HG03439 (cell line): ENCODE data around the gene ALG14.
"Not testable (repeated sequence)": the region's sequence is repeated elsewhere in the genome, so short reads cannot be mapped to it uniquely, and the experiment has no call there.

Experiments used
- ATAC-seq: cut with Tn5 transposase; IDR thresholded peaks from one replicate; pipeline ENCODE4 v1.9.1; 2021; ENCODE audit warnings: mild to moderate bottlenecking, moderate library complexity; ENCODE audit not compliant: unreplicated experiment

ALG14 gene

DNA sequence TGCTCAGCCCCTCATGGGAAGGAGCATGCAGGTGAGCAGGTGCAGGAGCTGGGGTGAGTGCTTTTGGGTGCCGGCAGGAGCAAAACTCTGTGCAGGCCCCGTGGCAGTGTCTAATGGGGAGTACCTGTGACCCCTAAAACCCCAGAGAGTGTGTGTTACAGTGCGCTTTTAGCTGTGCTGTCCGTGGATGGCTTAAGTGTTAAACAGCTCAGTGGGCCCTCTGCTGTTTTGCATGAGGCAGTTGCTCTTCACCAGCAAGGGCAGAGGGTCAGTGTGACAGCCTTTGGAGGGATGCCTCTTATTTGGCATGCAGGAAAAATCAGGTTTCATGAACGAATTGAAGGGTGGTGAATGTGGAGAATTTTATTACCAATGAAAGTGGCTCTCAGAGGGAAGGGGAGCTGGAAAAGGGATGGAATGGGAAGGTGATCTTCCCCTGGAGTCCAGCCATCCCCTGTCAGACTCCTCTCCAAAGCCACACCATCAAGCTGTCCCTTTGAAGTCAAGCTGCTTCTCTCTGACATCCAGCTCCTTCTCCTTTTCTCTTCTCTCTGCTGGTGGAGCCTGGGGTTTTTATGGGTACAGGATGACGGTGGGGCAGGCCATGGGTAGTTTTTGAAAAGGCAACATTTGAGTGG lies 17.0 kb upstream of the ALG14 start:
- ATAC-seq, result no peak

DNA sequence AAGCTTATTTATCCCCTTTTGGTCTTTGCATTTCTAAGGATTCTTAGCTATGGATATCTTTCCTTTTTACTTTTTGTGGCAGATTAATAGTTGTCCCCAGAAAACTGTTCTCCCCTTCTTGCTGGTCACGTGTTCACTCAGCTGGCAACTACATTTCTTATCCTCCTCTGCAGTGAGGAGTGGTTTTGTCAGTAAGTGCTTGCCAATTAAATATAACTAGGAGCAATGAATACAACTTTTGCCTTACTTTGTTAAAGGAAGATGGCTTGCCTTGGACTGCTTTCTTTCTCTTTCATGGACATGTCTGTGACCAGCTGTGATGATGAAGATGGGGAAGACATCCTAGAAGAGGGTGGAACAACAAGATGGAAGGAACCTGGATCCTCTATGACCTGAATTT lies 15.6 kb upstream of the ALG14 start:
- ATAC-seq, result no peak

DNA sequence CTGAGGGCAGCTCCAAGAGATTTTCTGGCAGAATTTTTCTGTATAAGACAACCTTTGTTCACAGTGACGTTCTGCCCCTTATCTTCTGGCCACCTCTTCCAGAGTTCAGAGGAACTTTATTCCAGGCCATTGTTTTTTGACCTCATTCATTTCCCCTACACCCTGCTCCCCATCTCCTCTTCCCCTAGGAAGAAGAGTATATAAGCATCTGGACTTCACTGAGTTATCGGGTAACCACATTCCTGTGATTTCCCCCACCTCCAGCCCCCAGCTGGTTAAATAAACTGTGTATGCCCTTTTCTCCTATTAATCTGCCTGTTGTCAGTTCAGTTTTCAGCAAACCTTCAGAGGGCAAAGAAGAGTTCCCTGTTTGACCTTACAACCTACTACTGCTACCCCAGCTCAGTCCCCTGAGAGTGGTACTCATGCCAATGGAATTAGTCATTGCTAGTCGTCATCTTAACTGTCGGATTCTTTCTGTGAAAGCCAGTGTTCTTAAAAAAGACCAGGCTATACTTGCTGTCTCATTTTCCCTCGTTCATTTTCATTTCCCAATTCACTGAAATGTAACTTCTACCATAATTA lies 14.3 kb upstream of the ALG14 start:
- peak; percentile 54 for ATAC-seq

DNA sequence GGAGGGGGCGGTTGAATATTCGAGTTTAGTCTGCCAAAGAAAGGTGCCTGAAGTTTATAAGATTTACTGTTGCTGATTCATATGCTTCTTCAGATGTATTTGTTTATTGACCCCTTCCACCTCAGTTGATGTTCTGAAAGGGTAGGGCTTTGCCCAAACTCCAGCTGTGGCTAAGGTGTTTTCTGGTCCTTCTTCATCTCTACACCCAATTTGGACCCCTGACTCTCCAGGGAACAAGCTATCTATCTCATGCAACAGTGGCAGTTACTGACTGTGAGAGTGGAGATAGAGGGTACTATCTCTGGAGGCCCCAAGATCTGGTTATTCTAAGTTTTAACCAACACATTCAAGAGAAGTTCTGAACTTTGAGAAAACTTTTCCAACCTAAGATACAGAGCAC lies 12.6 kb upstream of the ALG14 start:
- no peak for ATAC-seq

DNA sequence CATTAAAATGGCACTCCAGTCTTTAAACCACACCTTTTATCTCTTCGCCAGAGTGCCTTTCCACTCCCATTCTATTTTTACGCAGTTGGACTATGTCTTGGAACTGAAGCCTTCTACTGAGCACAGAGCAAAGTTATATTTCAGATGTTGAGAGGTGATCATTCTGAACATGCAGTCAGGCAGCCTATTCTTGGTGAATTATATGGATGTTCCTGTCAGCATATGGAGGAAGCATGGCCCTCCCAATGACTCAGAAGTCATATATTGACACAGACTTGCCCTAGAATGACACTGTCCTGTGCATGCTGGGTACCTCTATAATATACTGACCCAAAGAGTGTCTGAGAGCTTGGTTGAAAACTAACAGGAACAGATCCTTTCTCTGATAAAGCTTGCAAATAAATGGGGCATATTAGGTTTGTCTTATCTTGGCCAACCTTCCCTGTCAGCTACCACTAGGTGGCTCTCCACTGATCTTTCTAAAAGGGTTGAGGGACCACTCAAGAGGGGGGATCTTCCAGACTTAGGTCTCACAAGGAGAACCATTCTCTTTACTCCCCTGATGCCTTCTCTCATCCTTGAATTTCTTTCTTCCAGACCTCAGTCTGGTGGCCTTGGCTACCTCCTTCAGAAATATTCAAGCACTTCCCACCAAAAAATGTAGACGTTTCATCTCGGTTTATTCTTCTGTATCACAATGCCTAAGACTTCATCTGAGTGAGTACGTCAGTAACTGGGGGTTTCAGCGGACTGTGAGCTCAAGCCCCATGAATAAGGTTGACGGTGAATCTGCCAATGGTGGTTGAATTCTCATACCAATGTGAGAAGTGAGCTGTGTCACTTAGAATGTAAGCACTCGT lies 11.8 kb upstream of the ALG14 start:
- no peak for ATAC-seq

DNA sequence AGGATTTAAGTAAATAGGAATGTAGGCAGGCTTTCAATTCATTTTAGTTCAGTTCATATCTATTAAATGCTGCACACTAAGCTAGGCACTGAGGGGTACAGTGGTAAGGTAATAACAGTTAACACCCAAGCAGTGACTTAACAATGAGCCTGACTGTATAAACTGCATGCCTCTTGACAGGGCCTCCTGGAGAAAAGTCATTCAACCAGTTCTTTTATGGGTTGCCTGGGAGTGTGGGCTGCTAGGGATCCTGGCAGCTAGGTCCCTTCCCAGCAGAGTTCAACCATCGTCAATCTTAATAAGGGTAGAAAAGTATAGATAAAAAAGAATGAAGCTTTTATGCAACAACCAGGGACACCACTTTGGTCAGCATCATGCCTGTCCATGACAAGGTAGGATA lies 8.1 kb upstream of the ALG14 start:
- no peak for ATAC-seq

DNA sequence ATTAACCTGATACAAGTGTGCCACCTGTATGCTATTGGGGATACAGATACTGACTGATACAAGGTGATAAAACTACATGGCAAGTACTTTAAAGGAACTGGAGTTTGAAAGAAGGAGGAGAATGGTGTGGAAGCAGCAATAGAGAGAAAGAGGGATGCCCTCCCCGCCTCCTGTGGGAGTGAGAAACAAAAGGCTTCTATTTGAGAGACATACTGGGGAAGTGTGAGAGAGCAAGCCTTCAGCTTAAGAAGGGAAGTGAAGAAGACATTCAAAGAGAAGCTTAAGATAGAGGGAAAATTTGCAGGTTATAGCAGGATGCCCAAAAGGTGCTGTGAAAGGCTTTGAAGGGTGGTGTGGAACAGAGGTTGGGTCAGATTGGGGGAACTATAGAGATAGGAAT lies 7.7 kb upstream of the ALG14 start:
- no peak for ATAC-seq

DNA sequence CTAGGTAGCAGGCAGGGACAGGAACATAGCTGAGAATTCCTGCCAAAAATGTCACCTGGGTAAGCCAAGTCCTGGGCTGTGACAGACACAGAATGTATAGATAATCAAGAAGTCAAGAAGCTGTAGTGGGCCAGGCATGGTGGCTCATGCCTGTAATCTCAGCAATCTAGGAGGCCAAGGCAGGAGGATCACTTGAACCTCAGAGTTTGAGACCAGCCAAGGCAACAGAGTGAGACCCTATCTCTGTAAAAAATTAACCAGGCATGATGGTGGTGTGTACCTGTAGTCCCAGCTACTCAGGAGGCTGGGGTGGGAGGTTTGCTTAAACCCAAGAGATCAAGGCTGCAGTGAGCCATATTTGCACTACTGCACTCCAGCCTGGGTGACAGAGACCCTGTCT lies 3.3 kb upstream of the ALG14 start:
- ATAC-seq, result no peak

DNA sequence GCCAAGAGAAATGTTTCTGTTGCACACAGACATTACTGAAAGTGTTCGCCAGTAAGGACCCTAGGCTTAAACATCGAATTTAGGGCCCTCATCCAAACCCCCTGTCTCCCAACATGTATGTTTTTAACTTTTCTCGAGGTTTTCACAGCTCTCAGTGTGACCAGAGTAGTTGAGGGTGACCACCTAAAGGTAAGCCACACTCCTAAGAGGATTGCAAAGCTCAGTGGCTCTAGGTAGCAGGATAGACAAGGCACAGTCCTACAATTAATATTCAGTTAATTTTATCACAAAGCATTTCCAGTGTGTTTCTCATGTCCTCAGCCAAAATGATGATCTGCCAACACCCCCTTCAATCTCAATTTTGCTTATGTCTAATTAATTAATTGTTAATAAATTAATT lies 695 bp upstream of the ALG14 start:
- ATAC-seq, result no peak

DNA sequence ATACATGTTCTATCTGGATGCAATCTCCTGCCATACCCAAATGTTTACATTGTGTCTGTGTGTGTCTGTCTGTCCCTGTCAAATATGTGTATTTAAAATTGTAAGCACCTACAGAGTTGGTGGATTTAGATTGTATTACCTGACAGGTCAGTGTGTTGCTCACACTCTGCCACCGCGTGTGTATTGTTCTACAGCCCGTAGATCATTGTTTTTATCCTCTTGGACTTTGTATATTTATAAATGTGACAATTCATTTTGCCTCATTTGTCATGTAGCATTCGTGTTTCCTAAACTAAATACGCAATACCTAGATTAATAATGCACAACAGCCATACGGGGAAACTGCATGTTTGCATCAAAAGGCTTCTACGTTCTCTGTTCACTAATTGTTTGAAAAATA lies 634 bp downstream of the ALG14 start:
- ATAC-seq, result no peak

DNA sequence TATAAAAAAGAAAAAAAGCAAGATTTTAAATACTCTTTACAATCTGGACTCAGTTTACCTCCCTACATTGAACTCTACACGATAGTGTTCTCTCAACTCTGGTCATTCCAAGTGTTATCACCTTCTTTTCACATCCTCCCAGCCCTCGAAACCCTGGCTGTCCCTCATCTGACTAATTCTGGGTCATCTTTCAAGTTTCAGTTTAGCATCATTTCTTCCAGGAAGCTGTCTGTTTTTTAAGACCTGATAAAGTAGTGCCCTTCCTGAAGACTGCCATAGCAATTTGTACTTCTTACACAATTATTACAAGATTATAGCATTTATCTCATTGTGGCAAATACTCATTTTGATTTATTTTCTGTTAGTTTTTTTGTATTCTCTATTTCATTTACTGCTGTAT lies 1.2 kb downstream of the ALG14 start:
- no peak for ATAC-seq

DNA sequence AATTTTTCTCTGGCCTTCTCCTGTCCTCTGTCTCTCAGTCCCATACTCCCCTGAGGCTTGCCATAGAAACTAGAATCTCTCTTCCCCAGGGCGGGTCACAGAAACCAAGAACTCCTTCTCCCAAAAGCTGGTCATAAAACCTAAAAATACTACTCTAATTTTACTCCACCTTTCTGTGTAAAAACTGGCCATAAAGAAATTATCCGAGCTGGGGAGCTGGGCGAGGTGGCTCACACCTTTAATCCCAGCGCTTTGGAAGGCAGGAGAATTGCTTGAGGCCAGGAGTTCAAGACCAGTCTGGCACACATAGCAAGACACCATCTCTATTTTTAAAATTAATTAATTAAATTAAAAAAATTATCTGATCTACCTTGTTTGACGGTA lies 3.0 kb downstream of the ALG14 start:
- ATAC-seq, result no peak

DNA sequence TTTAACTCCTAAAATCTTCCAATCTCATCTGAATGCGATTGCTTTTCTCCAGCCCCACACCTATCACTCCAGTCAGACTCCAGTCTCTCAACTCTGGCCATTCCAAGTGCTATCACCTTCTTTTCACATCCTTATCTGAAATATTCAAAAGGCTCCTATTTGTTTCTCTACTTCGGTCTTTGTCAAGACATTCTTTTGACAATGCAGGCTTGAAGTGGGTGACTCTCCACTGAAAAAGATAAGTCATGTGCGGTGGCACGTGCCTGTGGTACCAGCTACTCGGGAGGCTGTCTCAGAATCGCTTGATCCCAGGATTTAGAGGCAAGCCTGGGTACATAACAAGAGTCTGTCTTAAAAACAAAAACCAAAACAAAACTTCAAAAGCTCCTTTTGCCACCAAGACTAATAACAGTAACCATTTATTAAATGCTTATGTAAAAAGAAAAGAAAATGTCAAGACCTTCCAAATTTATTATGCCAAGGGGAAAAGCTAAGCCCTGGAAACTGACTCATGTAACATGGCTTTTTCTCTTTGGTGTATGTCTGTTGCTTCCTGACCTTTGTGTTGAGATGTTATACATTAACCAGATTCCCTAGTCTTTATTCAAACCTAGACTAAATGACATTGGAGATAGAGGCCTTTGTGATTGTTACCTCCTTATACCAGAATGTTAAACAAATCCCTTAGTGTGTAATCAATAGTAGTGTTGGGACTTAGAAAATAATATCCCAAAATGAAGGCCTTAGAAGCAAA lies 3.6 kb downstream of the ALG14 start:
- no peak for ATAC-seq

DNA sequence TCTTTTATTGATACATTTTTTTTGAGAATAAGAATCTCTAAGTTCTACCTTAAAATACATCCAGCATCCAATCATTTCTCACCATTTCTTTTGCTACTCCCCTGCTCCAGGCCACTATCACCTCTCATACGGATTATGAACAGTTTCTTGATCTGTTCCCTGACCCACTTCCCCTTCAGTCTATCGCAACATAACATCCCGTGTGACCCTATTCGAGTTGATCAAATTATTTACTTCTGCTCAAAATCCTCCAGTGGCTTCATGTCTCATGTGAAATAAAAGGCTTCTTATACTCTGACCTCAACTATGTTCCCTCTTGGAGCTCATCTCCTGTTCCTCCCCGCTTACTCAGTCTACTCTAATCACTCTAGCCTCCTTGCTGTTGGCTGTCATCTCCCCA lies 5.2 kb downstream of the ALG14 start:
- ATAC-seq, result no peak

DNA sequence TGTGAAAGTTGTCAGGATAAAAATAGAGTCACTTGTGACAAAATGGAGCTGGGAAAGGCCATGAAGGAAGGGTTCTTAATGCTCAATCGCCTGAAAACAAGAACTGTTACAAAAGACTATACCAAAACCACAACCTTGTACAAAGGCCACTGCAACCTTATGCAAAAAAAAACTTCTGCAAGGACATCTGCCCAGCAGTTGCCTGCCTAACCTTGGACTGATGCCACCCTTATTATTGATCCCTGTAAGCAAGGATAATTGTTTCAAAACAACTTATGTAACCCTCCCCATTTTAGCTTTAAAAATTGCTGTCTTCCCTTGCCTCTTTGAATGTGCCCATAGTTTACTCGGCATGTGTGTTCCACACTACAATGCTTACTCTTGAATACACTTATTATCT lies 5.7 kb downstream of the ALG14 start:
- no peak for ATAC-seq

DNA sequence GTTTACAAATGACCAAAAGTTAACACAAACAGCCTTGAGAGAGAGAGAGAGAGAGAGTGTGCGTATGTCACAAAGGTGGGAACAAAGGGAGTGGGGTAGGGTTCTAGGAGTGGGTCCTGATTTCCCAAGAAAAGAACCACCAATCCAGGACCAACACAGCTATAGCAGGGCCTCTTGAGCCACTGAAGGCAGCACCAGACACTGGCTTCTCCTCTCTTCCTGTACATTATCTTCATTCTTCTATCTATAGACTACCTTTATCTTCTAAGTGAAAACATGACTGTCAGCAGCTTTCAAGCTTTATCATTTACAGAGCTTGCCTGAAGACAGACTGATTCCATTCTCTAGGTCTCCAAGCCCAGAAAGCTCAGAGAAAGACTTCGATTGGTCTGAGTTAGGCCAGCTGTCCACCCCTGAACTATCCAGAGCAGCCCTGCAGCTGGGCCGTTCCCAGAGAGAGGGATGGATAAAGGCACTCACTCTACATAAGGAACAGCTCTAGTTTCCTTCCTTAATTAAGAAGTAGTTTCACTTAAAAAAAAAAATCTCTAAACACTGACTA lies 11.2 kb downstream of the ALG14 start:
- ATAC-seq, result no peak

DNA sequence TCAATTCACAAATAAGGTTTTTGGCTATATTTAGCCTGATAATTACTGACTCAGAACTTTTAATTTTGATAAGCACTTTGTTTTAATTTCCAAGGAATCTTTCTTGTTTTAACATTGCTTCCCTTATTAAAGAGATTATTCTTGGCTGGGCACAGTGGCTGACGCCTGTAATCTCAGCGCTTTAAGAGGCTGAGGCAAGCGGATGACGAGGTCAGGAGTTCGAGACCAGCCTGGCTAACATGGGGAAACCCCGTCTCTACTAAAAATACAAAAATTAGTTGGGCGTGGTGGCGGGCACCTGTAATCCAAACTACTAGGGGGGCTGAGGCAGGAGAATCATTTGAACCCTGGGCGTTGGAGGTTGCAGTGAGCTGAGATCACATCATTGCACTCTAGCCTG lies 13.8 kb downstream of the ALG14 start:
- no peak for ATAC-seq

DNA sequence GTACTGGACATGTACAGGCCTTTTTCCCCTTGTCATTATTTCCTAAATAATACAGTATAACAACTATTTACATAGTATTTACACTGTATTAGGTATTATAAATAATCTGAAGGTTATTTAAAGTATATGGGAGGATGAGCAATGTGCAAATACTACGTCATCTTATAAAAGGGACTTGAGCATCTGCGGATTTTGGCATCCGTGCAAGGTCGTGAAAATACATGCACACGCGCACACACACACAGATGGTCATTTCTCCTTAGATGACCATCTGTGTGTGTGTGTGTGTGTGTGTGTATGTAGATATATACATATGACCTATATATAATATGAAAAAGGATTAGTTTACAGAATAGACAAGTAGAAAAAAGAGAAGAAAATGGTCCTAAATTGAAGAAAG lies 15.4 kb downstream of the ALG14 start:
- no peak for ATAC-seq

DNA sequence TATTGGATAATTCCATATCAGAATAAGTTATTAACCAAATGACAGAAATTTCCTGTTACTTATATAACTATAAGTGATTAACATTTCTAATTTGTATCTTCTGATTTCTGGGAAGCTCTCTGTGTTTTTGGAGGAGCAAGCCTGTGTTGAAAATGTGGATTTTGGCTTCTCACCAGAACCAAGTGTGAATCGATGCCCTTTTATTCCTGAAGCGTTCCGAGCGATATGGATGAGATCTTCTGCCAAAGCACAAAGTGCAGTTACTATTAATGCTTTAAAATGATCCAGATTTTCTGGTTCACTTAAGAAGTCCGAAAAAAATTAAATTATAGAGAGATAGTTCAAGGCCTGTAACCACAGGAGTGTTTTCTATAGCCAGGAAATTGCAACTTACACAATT lies 22.8 kb downstream of the ALG14 start:
- ATAC-seq, result no peak

DNA sequence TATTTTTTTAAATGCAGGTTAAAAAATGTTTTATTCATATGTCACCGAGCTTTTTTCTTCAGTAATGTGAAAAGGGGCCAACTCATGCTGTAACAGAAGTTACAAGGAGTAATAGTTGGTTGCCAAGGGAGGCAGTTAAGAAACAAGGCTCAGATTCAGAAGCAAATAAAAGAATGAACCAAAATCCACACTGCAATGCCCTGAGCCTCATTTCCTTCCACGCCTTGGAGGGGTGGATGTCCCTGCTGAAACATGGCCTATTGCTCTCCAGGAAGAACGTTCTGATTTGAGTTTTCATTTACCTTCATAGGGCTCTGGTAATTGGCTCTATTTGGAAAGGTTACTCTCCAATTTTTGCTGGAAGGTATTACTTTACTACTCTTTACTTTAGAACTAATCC lies 24.4 kb downstream of the ALG14 start:
- no peak for ATAC-seq

DNA sequence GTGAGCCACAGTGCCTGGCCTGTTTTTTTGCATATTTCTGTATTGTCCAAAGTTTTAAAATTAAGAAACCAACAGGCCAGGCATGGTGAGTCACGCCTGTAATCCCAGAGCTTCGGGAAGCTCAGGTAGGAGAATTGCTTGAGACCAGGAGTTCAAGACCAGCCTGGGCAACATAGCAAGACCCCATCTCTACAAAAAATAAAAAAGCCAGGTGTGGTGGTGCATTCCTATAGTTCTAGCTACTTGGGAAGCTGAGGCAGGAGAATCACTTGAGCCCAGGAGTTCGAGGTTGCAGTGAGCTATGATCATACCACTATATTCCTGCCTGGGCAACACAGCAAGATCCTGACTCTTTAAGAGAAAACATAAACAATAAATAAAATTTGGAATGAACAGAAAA lies 25.1 kb downstream of the ALG14 start:
- ATAC-seq, result not testable (repeated sequence)
